HG03460 (cell line): ENCODE data around the gene SH3RF1.

Experiments used
- ATAC-seq: cut with Tn5 transposase; IDR thresholded peaks from one replicate; pipeline ENCODE4 v1.9.1; 2021; ENCODE audit not compliant: unreplicated experiment

Gene SH3RF1

DNA sequence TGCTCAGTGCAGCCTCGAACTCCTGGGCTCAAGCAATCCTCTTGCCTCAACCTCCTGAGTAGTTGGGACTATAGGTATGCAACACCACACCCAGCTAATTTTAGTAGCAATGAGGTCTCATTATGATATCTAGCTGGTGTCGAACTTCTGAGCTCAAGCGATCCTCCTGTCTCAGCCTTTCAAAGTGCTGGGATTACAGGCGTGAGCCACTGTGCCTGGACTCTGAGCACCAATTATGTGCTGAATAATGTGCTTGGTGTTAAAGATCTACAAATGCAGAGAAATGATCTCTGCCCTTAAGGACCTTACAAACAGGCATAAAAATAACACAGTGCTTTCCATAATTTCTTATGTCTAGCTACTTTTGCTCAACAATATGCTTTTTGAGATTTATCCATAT, 131.7 kb downstream of the SH3RF1 start:
- ATAC-seq, result no peak

DNA sequence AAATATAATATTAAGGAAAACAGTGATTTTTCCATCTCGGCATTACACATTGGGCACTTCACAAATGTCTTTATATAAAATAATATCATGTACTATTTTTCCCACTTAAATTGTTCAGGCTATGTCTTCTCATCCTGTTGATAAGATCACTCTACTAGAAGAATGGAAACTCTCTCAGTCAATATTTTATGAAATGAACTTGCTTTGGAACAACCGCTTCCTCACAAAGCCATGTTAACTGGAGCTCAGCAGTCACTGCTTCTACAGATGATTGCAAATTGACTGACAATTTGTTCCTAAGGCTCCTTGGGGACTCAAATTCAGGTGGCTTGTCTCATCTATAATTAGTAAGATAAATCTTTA, 133.2 kb downstream of the SH3RF1 start:
- ATAC-seq, result no peak

- no peak for ATAC-seq
These were observed 133.8 kb downstream of the SH3RF1 start for GRCh38 chr4:169136796-169137557.

DNA sequence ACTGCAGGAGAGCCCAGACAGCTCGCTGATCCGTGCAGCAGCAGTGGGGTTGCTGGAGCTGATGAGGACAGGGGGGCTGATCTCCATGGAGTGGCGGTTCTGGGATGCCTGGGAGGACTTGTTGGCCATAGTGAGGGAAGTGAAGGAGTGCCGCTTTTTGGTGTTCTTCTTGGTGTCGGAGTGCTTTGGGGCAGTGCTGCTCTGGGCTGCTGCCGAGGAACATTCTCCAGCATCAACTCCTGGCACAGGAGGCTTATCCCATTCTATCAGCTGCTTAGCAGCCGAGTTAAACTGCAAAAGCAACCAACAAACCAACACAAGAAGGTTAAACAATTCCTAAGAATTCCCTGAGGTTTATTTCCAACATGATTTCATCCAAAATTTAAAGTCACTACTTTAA, 134.4 kb downstream of the SH3RF1 start:
- no peak for ATAC-seq

- ATAC-seq, result no peak
These were observed 135.0 kb downstream of the SH3RF1 start for GRCh38 chr4:169135776-169136175.

DNA sequence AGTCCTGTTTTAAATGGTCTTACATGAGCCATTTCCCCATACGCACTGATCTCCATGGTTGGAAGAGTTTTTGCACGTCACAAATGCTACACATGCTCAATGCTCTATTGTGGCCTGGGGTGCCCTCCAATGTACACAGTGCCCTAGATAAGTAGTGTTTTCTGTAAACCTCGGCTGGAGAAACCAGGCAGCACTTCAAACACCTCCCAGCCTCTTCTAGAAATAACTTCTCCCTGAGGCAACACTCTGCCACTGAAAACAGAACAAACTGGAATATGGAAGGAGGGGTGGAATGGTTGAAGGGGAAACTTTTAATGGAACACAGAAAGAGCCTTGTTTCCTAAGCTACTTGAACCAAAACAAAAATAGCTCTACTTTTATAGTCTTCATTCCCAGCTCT, 136.8 kb downstream of the SH3RF1 start:
- no peak for ATAC-seq

DNA sequence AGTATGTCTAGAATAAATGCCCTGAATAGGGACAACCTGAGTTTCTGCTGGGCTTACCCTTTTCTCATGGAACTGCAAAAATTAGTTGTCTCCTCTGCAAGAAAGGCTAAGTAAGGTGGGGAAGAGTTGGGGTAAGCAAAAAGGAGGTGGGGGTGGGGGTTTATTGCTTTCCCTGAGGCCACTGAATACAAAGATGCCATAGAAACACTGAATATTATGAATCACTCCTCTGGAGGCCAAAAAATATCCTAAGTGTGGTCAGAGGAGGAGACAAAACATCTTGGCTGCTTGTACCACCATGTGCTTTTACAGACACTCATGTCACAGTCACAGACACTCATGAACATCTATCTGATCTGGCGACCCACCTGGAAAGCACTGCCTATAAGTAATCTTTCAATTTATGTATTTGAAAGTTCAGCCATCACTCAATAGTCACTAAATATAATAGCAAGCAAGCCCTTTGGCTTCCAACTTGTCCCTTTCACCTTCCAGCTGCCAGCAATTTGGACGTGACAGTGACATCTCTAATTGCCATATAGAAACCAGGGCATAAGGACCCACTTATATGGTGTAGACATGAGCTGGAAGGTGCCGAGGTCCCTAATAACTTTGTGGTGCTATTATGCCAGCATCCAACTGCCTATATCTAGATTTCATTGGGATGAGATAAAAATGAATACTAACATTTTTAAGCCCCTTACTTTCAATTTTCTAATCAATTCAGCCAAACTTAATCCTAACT, 138.0 kb downstream of the SH3RF1 start:
- no peak for ATAC-seq

DNA sequence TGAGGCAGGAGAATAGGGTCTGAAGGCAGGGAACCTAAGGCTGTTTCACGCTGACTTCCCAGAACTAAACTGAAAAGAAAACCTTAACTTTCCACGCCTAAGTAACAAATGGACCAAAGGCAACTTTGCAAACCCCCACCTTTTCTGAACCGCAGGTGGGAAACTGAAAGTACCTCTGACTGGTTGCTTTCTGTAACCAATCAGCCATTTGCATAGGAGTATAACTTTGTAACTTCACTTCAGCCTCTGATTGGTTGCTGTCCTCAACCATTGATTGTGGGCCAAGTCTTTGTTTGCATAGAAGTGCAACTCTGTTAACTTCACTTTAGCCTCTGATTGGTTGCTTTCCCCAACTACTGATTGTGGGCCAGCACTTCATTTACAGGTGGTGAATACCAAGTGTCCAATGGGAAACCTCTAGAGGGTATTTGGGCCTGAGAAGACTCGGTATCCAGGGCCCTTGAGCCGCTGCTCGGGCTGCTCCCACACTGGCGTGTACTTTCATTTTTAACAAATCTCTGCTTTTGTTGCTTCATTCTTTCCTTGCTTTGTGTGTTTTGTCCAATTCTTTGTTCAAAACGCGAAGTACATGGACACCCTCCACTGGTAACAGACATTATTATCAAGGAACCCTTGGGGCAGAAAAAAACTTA, 139.1 kb downstream of the SH3RF1 start:
- no peak for ATAC-seq

GRCh38 chr4:169128902-169129301, 141.9 kb downstream of the SH3RF1 start:
- no peak for ATAC-seq

DNA sequence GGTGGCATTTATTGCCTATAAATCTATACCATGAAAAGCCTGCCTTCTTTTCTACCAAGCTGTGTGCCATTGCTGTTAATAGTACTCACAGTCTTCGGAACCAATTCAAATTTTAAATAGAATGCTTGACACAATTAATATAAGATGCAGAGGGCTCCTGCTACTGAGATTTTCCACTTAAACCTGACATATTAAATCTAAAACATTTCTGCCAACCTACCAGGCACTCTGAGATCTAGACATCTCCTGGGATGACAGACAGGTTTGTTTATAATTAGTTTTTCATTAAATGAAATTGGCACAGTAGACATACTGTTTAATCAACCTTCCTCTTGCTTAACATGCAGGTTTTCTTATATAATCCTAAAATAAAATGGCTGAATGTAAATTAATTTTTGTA, 143.4 kb downstream of the SH3RF1 start:
- no peak for ATAC-seq

DNA sequence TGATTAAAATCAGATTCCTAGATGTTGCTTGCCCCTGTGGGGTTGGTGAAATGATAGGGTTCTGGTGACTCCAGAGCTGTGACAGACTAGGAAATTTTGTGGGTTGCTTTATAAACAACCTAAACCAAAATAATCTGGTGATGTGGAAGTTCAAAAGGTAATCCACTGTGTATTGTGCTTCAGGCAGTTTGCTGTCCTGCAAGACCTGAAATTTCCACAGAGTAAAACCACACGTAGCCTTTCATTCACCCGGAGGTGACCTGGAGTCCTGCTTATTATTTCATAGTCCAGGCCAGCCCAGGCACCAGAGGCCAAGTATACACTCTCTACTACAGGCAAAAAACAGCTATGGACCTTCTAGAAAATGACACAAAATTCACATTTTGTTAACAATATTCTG, 146.1 kb downstream of the SH3RF1 start:
- no peak for ATAC-seq

DNA sequence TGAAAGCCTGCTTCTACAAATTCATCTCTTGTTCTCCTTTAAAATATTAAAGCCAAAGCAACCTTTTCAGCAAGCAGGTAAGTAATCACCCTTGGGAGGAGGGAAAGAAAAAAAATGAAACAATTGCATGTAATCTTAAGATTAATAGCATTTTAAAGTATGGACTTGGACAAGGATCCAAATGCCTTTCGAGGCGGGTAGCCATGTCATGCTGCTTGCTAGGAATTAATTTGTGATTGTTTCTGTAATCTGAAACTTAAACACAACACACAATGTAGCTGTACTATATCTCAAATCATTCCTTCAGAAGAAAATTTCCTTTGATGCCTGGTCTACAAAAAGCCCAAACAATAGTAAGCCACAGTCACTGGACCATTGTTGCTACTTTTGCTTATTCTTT, 148.3 kb downstream of the SH3RF1 start:
- no peak for ATAC-seq

- ATAC-seq, result no peak
These were observed 148.8 kb downstream of the SH3RF1 start for GRCh38 chr4:169121861-169122382.

DNA sequence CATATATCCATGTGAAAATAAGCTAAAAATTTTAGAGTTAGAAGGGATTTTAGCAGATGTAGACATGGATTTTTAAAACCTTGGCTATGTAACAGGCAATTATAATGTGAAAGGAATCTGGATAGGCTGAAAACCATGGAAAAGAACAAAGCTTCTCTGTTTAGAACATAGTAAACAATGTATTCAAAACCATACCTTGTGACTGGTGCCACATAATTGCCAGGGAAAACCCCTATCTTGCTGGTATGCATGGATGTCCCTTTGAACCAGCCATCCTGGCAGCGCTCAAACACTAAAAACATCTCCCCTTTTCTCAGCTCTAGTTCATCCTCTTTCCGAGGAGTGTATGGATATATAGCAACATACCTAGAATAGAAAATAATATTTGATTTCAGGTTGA, 150.1 kb downstream of the SH3RF1 start:
- ATAC-seq, result no peak

DNA sequence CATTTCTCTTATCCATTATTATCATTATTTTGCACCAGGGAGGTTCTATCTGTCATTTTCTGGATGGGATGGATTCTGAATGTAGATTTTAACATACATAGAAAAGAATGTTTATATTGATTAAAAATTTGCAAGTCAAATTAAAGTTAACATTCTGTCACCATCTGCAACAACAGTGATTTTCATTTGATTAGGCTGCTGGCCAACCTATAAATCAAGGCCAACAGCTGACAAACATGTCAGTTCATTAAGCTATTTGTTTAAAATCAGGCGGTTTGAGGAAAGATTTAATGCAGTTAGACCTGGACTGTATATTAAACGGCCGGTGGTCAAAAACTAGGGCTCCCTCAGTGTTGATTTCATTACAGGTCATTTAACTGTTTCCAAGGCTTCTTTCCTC, 151.2 kb downstream of the SH3RF1 start:
- no peak for ATAC-seq

DNA sequence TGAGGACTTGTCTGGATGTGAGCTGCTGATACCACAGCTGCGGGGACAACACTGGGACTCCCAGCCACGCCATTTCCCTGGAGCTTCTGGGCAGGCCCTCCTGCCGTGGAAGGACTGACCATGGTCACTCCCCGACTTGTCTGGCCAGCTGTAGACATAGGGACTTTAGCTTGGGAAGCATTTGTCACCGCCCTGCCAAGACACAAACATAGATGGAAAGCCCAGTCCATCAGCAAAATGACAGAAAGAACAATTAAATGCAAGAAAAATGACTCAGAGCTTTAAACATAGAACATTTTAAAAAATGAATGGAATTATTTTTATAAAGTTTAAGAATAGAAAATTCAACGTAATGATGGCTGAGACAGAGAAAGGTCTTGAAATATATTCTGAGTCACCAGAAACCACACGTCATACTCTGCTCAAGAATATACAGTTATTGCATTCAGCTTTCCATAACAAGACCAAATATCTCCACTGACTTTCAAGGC, 153.1 kb downstream of the SH3RF1 start:
- ATAC-seq, result no peak

DNA sequence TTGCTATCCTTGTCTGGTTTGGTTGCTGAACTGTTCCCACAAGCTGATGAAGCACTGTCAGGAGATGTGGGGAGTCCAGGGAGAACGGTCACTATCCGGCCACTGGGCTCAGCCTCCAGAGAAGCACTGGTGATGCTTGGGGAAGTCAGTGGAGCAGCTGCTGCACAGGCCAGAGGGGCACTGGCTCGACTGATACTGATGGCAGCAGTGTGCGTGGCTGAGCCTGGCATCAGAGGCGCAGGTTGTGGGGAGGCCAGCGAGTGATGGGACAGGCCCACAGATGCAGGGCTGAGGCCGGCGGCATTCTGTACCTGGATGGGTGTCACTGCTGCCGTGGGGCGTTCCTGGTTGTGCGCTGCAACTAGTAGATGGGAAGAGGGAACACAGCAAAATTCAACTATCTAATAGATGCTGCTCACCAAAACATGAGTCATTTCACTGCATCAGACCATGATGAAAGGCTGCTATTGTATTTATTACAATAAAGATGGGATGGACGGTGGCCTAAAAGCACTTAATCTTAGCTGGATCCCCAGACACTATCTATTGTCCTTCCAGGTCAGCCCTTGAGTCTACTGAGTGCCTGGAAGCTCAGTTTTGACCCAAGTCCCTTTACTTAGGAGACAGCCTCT, 154.4 kb downstream of the SH3RF1 start:
- ATAC-seq, result no peak

- no peak for ATAC-seq
These were observed 154.9 kb downstream of the SH3RF1 start for GRCh38 chr4:169115897-169116254.

- ATAC-seq, result no peak
These were observed 155.4 kb downstream of the SH3RF1 start for GRCh38 chr4:169115144-169115896.

- no peak for ATAC-seq
These were observed 156.3 kb downstream of the SH3RF1 start for GRCh38 chr4:169114341-169114974.
